Vagina (tissue), 2 donors: ENCODE data around the gene PROK2.

Source experiments
- POLR2A ChIP-seq, 2 donors: fragments of 450-650 bp; IDR thresholded peaks; one replicate each; pipeline ENCODE4 v1.6.1; 2017; ENCODE audit warnings: antibody characterized with exemption in 2 of 2, mild to moderate bottlenecking in 2 of 2, moderate library complexity in 2 of 2
- POLR2AphosphoS5 ChIP-seq, 2 donors: sonication (generic); formaldehyde crosslinking; IDR thresholded peaks; one replicate each; pipeline ENCODE4 v1.9.0; 2017; ENCODE audit warnings: antibody characterized with exemption in 2 of 2, mild to moderate bottlenecking in 2 of 2, low read depth in 1 of 2; ENCODE audit not compliant: insufficient read depth in 1 of 2

DNA sequence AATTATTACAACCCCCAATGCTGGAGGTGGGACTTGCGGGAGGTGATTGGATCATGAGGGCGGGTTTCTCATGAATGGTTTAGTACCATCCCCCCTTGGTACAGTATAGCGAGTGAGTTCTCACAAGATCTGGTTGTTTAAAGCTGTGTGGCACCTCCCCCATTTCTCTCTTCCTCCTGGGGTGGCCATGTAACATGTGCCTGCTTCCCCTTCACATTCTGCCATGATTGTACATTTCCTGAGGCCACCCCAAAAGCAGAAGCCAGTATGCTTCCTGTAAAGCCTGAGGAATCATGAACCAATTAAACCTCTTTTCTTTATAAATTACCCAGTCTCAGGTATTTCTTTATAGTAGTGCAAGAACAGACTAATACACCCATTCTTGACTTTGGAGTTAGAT is 20.3 kb upstream of the PROK2 start:
- TF ChIP-seq POLR2A (IDR thresholded peaks at IDR 0.05) (no peak), POLR2AphosphoS5 (IDR thresholded peaks at IDR 0.05; ENCODE audit: insufficient read depth in 1 of 2, low read depth in 1 of 2) (no peak)
